GOT3 (cell line): ENCODE results near the gene NOM1.

Experiments
- DNase-seq: peaks from one replicate; lab custom pipeline; 2025; ENCODE audit warnings: mixed read lengths; lab: John Stamatoyannopoulos, UW

Gene NOM1

DNA sequence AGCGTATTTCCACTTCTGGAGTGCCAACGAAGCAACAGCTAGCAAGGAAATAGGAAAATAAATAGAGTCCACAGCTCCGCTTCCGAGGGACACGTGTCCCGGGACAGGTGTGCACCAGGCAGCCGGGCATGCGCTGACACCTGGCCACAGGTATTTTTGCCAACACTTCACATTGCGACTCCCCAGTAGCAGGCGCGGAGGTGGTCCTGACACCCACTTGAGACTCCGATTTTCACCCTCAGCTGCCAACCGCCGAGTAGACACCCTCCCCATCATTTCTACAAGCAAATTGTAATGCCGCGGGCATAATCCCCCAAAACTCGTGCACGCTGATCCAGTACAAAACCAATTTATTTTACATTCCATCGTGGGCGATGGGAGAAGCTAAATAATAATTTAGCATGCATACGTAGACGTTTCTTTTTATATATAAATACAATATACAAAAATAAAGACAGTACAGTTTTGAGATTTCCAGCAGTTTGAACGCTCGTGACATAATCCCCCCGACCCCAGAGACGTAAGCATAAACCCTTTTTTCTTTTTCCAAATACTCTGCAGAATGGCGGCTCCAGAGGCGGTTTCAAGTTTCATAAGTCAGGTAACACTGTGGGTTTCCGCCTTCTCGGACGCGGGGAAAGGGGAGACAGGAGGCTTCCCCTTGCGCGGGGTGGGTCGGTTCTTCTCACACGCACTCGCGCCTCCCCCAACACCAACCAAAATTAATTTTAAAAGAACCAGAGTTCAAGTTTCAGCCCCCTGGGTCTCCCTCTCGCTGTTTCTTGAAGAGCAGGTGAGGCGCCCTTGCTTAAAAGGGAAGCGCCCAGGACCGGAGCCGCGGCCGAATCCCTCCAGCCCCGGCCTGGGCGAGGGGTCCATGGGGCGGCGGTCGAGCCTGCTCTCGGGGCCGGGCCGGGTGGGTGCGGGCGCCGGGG, 55.3 kb downstream of the NOM1 start:
- DNase-seq, result no peak

DNA sequence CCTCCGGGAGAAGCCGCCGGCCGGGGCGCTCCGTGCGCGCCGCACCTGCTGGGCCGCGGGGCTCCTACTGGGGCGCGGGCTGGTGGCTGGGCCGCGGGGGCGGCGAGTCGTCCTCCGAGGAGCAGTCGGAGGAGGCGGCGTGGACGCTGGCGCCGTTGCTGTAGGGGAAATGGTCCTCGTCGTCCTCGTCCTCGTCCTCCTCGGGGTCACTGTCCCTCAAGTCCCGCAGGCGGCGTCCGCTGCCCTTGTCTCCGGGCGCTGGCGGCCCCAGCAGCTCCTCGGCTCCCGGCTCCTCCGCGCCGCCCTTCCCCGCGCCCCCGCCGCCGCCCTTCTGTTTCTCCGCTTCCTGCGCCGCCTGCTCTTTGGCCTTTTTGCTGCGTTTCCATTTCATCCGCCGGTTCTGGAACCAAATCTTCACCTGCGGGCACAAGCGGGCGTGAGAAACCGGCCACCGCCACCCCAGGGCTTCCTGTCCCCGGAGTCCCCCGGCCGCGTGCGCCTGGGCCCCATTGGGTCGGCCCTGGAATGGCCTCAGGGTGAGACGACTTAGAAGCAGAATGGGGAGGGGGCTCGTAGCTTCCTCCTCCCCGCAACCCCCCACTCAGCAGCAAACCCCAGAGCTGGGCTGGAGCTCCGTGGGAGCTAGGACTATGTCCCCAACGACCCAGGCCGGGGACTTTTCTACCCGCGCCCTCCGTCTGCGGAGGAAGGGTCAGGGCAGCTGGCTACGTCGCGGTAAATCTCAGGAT, 56.1 kb downstream of the NOM1 start:
- no peak for DNase-seq

- no peak for DNase-seq
Measured at GRCh38 chr7:157006205-157006747, 56.8 kb downstream of the NOM1 start.

- no peak for DNase-seq
Measured at GRCh38 chr7:157006829-157007469, 57.4 kb downstream of the NOM1 start.

DNA sequence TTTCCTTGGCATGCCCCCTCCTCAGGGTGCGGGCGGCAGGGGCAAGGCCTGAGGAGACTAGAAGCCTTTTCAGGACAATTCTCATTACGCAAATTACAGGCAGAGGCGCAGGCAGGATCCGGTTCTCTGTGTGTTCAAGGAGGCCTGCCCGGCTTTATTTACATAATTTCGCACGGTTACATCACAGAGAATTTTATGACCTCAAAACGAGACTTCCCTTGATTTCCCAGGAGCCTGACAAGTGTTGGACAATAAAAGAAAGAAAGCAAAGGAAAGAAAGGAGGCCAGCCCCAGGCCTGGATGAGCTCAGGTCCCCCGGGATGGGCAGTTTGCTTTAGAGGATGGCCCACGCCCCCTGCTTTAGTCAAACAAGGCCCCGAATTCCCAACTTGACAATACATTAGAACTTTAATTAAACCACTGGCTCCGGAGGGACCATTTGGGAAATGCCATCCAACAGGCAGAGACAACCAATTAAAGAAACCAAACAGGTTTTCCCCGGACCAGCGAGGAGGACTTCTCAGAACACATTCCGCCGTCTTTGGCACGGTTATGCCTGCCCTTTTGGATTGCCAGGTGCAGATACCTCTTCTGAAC, 58.1 kb downstream of the NOM1 start:
- DNase-seq, result no peak

DNA sequence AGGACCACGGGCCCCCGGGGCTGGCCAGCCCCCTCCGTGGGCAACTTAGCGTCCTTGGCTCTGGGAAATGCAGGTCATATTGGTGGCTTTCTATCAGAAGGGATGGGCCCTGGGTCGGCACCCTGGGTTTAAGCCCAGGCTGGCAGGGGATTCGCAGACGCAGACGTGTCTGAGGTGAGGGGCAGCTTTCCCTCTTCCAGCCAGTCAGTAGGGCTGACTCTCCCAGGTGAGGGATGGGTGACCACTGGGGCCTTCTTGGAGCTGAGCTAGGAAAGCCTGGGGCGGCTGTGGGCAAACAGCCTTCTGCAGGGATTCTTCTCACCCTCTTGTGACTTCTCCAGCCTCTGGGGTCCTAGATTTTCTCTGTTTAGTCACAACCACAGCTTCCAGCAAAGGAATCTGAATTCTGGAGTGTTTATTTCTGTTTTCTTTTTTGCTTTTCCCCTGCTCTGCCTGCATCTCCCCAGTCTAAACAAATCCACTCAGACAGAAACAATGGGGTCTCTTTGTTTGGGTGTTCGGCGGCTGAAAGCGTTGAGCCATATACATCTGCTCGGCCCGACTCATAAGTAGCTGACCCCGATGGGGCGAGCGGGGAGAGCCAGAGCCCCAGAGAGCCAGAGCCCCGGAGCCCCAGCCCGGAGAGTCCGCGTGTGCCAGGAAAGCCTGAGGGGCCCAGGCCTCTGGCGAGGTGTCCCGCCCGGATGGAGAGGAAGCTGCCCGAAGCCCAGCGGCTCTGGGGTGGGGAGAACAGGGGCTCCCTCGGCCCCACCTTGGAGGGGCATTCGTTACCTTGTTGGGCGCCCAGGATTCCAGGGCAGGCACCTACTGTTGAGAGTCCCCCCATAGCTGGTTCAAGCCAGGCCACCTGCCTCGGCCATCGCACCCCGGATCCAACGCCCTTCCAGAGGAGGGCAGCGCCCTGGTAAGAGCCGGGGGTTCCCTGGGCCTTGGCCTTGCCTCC, 59.0 kb downstream of the NOM1 start:
- DNase-seq, result no peak

DNA sequence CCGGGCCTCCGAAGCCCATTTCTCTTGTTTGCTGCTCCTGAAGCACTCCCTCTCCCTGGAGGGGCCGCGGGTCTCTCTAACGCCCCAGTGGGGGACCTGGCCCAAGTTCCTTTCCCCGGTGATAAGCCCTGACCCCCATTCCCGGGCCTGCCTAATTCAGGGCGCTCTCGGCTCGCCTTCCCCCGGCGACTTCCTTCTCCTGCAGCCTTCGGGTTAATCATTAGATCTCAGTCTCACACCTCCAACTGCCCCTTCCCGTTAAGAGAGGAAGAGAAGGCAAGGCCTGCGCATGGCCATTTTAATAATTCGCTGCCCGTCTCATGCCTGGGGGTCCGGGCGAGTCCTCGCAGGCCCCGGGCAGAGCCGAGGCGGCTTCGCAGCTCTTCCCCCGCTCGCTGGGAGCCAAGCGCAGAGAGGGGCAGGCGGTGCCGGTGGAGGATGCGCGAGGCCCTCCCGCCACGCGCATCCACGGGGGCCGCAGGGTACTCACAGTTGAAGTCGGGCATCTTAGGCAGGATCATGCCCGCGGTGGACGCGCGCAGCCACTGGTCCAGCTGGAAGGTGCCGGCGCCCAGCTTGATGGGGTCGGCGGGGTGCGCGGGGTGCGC, 59.8 kb downstream of the NOM1 start:
- no peak for DNase-seq

- DNase-seq, result no peak
Measured at GRCh38 chr7:157009778-157010587, 60.5 kb downstream of the NOM1 start.

- no peak for DNase-seq
Measured at GRCh38 chr7:157010588-157011332, 61.2 kb downstream of the NOM1 start, which contains the start of gene MNX1. Gene MNX1 (minus strand): TSS chr7:157010663. CDS start chr7:157010350, 313 bp downstream.

GRCh38 chr7:157011333-157012112, 62.0 kb downstream of the NOM1 start:
- DNase-seq, result no peak

GRCh38 chr7:157012113-157012547, 62.6 kb downstream of the NOM1 start:
- no peak for DNase-seq

GRCh38 chr7:157013101-157013500, 63.6 kb downstream of the NOM1 start:
- no peak for DNase-seq

DNA sequence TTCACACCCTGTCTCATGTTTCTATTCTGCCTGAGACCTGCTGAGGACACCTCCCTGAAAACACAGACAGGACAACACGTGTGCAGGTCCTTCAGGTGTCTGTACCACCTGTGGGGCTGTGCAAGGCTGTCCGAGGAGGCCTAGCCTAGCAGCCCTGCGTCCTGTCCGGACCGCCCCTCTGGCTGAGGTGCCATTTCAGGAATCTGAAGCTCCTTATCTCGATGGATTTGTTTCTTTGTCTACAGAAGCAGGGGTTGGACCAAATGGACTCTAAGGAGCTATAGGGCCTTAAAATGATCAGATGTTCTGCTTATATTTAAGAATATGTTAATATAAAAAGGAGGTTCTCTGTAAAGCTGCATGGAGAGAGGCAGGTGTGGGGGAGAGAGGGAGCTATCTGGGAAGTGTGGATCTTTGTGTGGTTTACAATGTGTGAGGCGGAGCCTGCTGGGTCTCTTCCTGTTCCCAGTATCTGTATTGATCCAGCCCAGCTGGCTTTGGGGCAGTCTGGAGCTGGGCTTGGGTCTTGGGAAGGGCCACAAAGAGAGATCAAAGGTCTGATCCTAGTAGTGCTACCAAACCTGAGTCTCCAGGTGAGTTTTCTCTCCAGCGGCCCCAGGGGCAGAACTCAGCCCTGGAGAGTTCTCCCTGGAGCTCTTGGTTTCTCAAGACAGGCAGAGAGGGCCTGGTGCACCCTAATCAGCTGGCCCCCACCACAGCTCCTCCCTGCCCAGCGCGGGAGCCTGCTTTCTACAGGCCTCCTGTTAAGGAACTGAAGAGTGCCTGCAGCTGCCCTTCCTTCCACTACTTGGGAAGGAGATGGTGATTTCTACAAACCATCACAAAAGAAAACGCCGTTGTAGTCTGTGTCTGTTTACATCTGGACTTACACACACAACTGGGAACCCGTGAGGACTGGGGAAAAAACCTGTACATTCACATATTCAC, 64.4 kb downstream of the NOM1 start:
- DNase-seq, result no peak

DNA sequence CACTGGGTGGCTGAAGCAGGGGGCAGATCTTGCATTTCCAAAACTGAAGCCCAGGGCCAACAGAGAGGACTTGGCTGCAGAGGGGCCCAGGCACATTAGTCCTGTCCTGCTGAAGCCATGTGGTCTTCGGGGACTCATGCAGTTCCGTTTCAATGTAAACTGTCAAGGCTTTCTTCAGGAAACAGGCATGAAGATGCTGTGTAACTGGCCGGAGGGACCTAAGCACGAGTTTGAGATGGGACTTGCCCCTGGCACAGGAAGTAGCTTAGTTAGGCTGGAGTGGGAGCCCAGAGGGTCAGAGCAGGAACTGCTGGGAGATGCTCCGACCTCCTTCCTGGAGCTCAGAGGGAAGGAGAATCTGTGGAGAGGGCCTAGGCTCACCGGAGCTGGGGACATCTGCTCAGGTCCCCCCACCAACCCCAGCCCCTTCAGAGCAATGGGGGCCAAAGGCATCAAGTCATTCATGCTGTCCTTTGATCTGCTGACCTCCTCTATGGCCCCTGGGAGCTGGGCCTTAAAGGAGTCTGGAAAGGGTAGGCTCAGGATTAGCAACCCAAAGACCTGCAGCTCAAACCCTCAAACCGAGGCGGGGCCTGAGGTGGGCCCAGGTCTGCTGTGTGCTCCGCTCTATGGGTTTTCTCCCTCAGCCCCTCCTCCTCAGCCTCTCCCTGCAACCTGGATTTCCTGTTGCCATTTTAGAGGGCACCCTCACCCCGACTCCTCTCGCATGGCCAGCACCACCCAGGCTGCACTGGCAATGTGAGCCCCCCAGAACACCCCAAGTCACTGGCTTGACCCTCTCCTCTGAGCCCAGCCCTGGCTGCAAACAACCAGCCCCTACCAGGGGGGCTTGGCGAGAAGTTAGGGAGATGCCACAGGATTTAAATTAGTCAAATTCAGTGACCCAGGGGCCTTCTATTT, 65.4 kb downstream of the NOM1 start:
- no peak for DNase-seq

DNA sequence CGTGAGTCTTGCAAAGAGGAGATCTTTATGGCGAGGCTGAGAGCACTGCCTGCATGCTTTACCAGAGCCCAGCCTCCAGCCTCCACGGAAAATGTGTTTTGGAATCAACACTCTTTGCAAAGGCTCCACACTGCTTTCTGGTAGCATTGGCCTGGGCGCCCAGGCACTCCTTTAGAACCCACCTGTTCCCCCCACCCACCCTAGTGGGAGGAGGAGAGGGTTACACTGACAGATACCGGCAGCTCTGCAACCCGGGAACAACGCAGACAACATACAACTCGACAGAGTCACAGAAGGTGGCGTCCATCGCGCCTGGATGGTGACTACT, 66.5 kb downstream of the NOM1 start:
- DNase-seq, result no peak
